Spleen (tissue), 7 donors: Measurements from ENCODE around the gene DONSON.

Source experiments
- POLR2A ChIP-seq, 3 donors: fragments of 450-650 bp; IDR thresholded peaks; one replicate each; pipeline ENCODE4 v1.5.1; 2017; ENCODE audit warnings: antibody characterized with exemption in 3 of 3, mild to moderate bottlenecking in 1 of 3
- TF ChIP-seq, protein P1 (sequence below), 11 experiments: fragments of 200-600 bp in 7 of 11; fragments of 450-650 bp in 4 of 11; sonication (generic) in 4 of 11; IDR thresholded peaks in 8 of 11; conservative IDR thresholded peaks in 3 of 11; 1 replicate in 7 of 11; 2 replicates in 4 of 11; pipeline versions ENCODE4 v1.4.0 to v1.8.0; 2016 to 2021; ENCODE audit warnings: antibody characterized with exemption in 11 of 11, inconsistent platforms in 4 of 11, mild to moderate bottlenecking in 1 of 11
- donor health status: DM: no; HTN: no; CAD: no; lungs with moderate emphysema.
- donor health status: DM: no; HTN: no; CAD: no.
- donor health status: DM: no; HTN: no; CAD: no.

DNA sequence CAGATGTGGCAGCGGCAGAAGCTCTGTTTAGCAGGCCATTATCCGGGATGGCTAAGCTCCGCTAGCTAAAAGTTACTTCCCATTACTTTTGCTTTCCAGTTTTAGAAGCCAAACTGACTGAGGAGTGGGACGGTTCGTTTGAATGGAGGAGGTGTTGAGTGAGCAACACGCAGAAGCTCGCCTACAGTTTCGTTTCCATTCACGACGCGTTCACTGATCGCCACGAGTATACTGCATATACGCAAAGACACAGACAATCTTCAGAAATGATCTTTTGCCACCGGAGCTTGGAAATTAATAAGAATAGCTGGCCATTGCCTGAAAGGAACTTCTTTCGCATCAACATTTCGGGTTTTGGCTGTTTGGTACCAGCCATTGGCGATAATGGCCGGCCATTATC lies 31.0 kb downstream of the DONSON start:
- TF ChIP-seq, protein P1, sequence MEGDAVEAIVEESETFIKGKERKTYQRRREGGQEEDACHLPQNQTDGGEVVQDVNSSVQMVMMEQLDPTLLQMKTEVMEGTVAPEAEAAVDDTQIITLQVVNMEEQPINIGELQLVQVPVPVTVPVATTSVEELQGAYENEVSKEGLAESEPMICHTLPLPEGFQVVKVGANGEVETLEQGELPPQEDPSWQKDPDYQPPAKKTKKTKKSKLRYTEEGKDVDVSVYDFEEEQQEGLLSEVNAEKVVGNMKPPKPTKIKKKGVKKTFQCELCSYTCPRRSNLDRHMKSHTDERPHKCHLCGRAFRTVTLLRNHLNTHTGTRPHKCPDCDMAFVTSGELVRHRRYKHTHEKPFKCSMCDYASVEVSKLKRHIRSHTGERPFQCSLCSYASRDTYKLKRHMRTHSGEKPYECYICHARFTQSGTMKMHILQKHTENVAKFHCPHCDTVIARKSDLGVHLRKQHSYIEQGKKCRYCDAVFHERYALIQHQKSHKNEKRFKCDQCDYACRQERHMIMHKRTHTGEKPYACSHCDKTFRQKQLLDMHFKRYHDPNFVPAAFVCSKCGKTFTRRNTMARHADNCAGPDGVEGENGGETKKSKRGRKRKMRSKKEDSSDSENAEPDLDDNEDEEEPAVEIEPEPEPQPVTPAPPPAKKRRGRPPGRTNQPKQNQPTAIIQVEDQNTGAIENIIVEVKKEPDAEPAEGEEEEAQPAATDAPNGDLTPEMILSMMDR (IDR thresholded peaks at IDR 0.05 in 8 of 11, conservative IDR thresholded peaks at IDR 0.05 in 3 of 11), result no peak
- no peak for TF ChIP-seq POLR2A (IDR thresholded peaks at IDR 0.05)
